ENCODE data around the gene RS1. TPM values are rescaled to one million over a fixed set of nuclear protein-coding genes. Genes with fewer than 3 reads are reported as not detected.

The RS1 gene
- total RNA-seq, 1 experiment from 2014 or later = not detected

- DNase-seq (ENCODE audit: low read depth) = no peak
Observed at GRCh38 chrX:18668071-18668835, 3.7 kb downstream of the RS1 start.

GRCh38 chrX:18666614-18667013, 5.3 kb downstream of the RS1 start:
- no peak for DNase-seq (ENCODE audit: low read depth)

GRCh38 chrX:18664947-18665346, 7.0 kb downstream of the RS1 start:
- DNase-seq (ENCODE audit: low read depth) = no peak

GRCh38 chrX:18661273-18661672, 10.6 kb downstream of the RS1 start:
- peak; percentile 38 for DNase-seq (ENCODE audit: low read depth)

DNA sequence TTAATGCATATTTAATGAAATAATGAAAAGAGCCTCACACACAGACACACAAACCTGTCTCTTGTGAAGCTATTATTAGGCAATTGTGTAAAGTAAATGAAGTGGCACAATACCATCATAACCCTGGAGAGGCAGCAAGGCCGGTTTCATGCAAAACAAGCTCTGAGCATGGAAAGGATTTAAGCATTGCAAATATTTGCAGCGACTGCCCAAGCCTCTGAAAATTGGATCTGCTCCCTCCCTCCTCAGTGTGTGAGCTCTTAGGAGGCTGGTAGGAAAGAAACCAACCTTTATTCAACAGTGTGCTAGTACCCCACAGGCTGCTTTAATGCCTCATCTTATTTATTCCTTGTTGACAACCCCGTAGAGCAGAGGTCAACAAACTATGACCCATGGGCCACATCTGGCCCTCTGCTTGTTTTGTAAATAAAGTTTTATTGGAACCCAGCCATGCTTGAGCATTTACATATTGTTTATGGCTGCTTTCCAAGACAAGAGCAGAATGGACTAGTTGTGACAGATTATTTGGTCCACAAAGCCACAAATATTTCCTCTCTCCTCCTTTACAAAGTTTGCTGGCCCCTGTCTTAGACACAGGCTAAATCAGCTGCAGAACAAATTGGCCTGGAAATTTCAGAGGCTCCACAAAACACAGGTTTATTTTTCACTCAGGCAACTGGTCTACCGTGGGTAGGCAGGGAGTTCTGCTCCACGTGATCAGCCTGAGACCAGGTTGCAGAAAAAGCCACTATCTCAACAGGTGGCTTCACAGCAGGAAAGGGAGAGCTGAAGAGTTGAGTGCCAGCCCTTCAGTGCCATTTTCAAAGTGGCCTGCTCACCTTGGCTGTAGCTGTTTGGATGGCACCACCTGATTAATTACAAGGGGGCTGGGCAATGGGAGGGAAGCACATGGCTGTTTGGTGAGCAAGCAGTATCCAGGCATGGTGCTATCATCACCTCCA, 16.8 kb downstream of the RS1 start:
- peak; percentile 2 for DNase-seq (ENCODE audit: low read depth)

- DNase-seq (ENCODE audit: low read depth) = no peak
Observed at GRCh38 chrX:18652636-18653035, 19.3 kb downstream of the RS1 start.

- no peak for DNase-seq (ENCODE audit: low read depth)
Observed at GRCh38 chrX:18650662-18651061, 21.2 kb downstream of the RS1 start.

- DNase-seq (ENCODE audit: low read depth) = no peak
Observed at GRCh38 chrX:18649498-18649951, 22.4 kb downstream of the RS1 start.

DNA sequence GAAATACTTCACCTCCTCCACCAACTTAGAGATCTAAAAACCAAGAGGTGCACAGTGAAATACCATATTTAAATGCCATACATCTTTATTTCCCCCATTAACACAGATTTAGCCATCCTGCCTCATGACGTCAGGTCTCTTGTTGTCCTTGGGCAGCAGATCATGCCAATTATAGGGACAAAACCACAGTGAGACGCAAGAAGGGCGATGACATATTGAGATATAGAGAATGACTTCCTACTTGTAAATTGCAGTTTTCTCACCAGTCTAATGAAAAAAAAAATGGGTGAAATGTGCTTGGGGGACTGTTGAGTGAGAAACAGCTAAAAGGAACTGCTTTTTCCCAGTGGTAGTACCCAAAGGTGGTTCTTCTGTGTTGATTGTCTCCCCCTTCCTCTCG, 24.3 kb downstream of the RS1 start:
- no peak for DNase-seq (ENCODE audit: low read depth)

GRCh38 chrX:18643853-18644252, 28.1 kb downstream of the RS1 start:
- DNase-seq (ENCODE audit: low read depth) = no peak

DNA sequence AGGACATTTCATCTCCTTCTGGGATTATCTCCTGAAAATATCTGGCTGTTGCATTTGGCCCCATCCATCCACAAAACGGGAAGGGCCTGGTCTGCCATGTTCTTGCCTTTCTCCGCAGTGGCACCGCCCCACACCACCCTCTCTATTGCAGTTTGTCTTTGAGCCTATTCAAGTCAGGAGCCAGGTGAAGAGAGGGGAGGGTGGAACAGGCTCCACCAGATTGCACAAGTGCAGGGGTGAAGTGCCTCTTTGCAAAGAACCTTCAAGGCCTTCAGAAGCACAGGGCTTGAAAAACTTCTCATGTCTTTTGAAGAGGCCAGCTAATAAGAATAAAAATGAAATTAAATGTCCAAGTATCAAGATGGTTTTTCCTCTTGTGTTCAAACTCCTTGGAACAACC, 28.7 kb downstream of the RS1 start:
- DNase-seq (ENCODE audit: low read depth) = no peak

- DNase-seq (ENCODE audit: low read depth) = no peak
Observed at GRCh38 chrX:18640686-18641085, 31.2 kb downstream of the RS1 start.

GRCh38 chrX:18639280-18639679, 32.6 kb downstream of the RS1 start:
- no peak for DNase-seq (ENCODE audit: low read depth)

DNA sequence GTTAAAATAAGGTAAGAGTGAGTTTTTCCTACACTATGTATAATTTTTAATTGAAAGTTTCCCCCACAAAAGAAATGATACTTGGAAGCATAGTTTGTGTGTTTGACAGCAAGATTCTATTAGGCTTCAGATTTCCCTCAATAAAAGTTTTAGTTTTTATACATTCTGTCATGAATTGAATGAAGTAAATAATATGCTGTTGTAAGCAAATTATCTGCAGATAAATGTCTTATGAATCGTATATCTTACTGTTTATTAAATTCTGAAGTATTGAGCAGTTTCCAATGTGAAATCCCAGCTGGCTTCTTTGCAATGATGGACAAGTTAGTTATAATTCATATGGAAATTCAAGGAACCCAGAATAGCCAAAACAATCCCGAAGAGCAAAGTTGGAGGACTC, 33.5 kb downstream of the RS1 start:
- no peak for DNase-seq (ENCODE audit: low read depth)

GRCh38 chrX:18630934-18631333, 41.0 kb downstream of the RS1 start:
- DNase-seq (ENCODE audit: low read depth) = no peak

- DNase-seq (ENCODE audit: low read depth) = no peak
Observed at GRCh38 chrX:18624599-18624998, 47.3 kb downstream of the RS1 start.

DNA sequence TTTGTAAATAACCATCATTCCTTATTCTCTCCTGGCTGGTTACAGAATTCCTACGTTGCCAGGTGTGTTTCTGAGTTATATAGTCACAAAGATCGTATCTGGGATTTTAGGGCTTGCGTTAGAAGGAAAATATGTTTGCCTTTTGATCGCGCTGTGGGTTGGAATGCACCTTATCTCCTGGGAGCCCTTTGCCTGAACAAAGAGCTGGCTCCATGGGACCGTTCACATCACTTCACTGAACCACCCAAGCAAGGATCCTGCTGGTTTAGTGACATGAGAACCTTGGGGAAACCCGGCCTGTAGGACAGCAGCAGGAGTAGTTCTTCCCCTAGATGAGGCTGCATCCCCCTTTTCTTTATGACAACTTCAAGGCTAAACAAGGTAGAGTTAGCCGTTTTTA, 51.6 kb downstream of the RS1 start:
- DNase-seq (ENCODE audit: low read depth) = no peak

DNA sequence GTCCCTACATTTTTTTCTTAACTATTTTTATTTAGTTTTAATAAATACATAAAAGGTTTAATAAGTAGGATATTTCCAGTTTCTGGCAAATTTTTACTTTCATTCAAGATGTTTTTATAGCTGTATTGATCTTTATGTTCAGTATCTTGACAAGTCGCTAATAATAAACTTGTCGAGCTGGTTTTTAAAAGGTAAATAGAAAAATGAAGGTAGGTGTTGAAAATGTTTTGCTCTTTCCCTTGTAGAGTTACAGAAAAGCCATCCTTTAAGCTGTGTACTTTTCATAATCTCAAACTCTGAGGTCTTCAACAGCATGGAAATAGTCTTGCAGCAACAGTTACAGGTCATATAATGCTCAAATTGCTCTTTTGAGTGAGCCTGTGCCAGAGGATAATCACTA, 52.6 kb downstream of the RS1 start:
- no peak for DNase-seq (ENCODE audit: low read depth)

- DNase-seq (ENCODE audit: low read depth) = peak; percentile 36
Observed at GRCh38 chrX:18617407-18617750, 54.5 kb downstream of the RS1 start.

- DNase-seq (ENCODE audit: low read depth) = no peak
Observed at GRCh38 chrX:18616688-18617406, 55.1 kb downstream of the RS1 start.

GRCh38 chrX:18613930-18614639, 57.8 kb downstream of the RS1 start:
- DNase-seq (ENCODE audit: low read depth) = no peak

DNA sequence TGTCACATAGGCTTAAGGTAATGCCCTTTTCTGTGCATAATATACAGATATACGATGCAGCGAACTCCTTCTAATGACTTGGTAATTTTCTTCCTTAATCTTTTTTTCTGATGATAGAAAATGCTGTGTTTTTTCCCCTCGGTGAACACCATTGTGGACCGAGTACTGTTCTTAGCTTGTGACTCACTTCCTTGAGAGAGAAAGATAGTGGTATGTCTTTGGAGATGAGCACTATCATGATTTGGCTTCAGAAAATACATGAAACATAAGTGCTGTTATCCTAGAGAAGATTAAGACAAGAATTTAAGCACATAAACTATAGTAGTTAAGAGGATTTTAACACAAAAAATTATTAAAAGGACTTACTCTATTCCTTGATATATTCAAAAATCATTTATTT, 63.9 kb downstream of the RS1 start:
- no peak for DNase-seq (ENCODE audit: low read depth)
